ENCODE results near the gene UTP18. TPM values are rescaled to one million over a fixed set of nuclear protein-coding genes. Genes with fewer than 3 reads are reported as not detected.

Gene UTP18
- total and polyA plus RNA-seq, 2 of the 13 experiments (the other 11 are each of a cell fraction or from before 2014, with no cell fraction given): 35.2 to 104 TPM

- TF ChIP-seq NR2F1 (CRISPR knock-in tag; IDR thresholded peaks at IDR 0.05): no peak
- no peak for TF ChIP-seq ZNF563 (CRISPR knock-in tag; IDR thresholded peaks at IDR 0.05)
- TF ChIP-seq ZNF883 (CRISPR knock-in tag; IDR thresholded peaks at IDR 0.05; ENCODE audit: not compliant biosample characterization): no peak
- 0 out of 2 replicates have a peak, but pooled peaks have one; percentile 28 for TF ChIP-seq MEIS2 (CRISPR knock-in tag; IDR thresholded peaks at IDR 0.05)
- peak; percentile 30; the same call in 1 of the 2 replicates for TF ChIP-seq ZBTB7B (CRISPR knock-in tag; IDR thresholded peaks at IDR 0.05)
- TF ChIP-seq GATA4 (IDR thresholded peaks at IDR 0.05; ENCODE audit: borderline replicate concordance, low read depth): no peak
- peak; percentile 40 for TF ChIP-seq TEAD3 (CRISPR knock-in tag; optimal IDR thresholded peaks at IDR 0.05; ENCODE audit: borderline replicate concordance)
- no peak for TF ChIP-seq SKIL (CRISPR knock-in tag; IDR thresholded peaks at IDR 0.05; ENCODE audit: borderline replicate concordance)
- no peak for TF ChIP-seq ZNF775 (CRISPR knock-in tag; IDR thresholded peaks at IDR 0.05; ENCODE audit: borderline replicate concordance)
- TF ChIP-seq ATF2 (CRISPR knock-in tag; IDR thresholded peaks at IDR 0.05): no peak; the same call in 1 of the 2 replicates
- TF ChIP-seq TBP (CRISPR knock-in tag; IDR thresholded peaks at IDR 0.05): no peak
- TF ChIP-seq ZNF350 (CRISPR knock-in tag; IDR thresholded peaks at IDR 0.05; ENCODE audit: borderline replicate concordance, low read depth): no peak; the same call in 1 of the 2 replicates
- no peak for TF ChIP-seq NFE2L2 (IDR thresholded peaks at IDR 0.05; ENCODE audit: low read length)
- TF ChIP-seq ZSCAN29 (CRISPR knock-in tag; conservative IDR thresholded peaks at IDR 0.05): no peak; the same call in 1 of the 2 replicates
- no peak; the same call in 1 of the 2 replicates for TF ChIP-seq PPARG (CRISPR knock-in tag; conservative IDR thresholded peaks at IDR 0.05)
- peak; percentile 40; the same call in 1 of the 2 replicates for TF ChIP-seq ZNF232 (CRISPR knock-in tag; IDR thresholded peaks at IDR 0.05; ENCODE audit: borderline replicate concordance)
- TF ChIP-seq HMG20B (CRISPR knock-in tag; conservative IDR thresholded peaks at IDR 0.05): no peak
- no peak for TF ChIP-seq HMGXB3 (CRISPR knock-in tag; IDR thresholded peaks at IDR 0.05; ENCODE audit: borderline replicate concordance)
- TF ChIP-seq ZNF264 (CRISPR knock-in tag; IDR thresholded peaks at IDR 0.05): no peak; the same call in 1 of the 2 replicates
- TF ChIP-seq GPBP1L1 (CRISPR knock-in tag; IDR thresholded peaks at IDR 0.05): no peak
- TF ChIP-seq ZNF777 (CRISPR knock-in tag; IDR thresholded peaks at IDR 0.05): peak; percentile 28; the same call in 1 of the 2 replicates
These were observed 646 bp upstream of the UTP18 start, which contains the start of gene MBTD1 (continued) for GRCh38 chr17:51259564-51260236.

All from HepG2 (cell line).